Activated naive CD4-positive, alpha-beta T cell treated with anti-CD3 and anti-CD28 coated beads, Interleukin-2, amount 50 U/mL, for 72 hours (primary cell): ENCODE data around the gene NEBL. TPM values are rescaled to one million over a fixed set of nuclear protein-coding genes. Genes with fewer than 3 reads are reported as not detected.

Experiments used
- ATAC-seq, 2 donors: fragments of 150-1000 bp; cut with Tn5 transposase; 2 replicates each; pipeline ENCODE4 v1.10.0; 2021; ENCODE audit warnings: mild to moderate bottlenecking in 2 of 2, moderate library complexity in 2 of 2
- DNase-seq, 2 donors: peaks; one replicate each; pipeline ENCODE4 v3.0.0; 2021 to 2022; ENCODE audit warnings: low spot score in 2 of 2
- H3K27ac Mint-ChIP-seq, 2 donors: one replicate each; pipeline ENCODE4 v1.8.0; 2022; ENCODE audit warnings: mild to moderate bottlenecking in 2 of 2, mixed read lengths in 2 of 2
- H3K36me3 Mint-ChIP-seq, 2 donors: one replicate each; pipeline ENCODE4 v1.8.0; 2022; ENCODE audit warnings: mixed read lengths in 2 of 2
- H3K9me3 Mint-ChIP-seq, 2 donors: one replicate each; pipeline ENCODE4 v1.8.0; 2022; ENCODE audit warnings: mixed read lengths in 2 of 2
- total RNA-seq, 2 donors: library from RNA; stranded (reverse); gene quantifications; one replicate each; pipeline ENCODE4 v1.2.3, GENCODE V29; 2022

NEBL gene
- total RNA-seq, 2 donors from 2014 or later: 0.02 to 3.0 TPM

DNA sequence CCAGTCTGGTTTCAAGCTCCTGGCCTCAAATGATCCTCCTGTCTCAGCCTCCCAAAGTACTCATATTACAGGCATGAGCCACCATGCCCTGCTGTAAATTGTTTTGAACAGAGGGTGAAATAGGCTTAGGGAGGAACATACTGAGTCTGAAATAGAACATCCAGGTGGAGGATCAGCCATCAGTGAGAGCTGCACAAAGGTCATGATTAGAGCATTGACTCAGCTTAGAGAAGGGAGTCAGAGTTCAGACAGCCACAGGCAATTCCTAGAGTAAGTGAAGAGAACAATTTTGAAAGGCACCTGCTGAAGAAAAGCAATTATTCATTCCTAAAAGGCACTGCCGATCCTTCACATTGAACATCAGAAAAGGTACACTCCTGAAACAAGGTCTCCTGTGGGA is 15.9 kb upstream of the NEBL start:
- DNase-seq: no peak
- H3K36me3 Mint-ChIP-seq: no peaks in the 10 kb centered on the region
- H3K9me3 Mint-ChIP-seq: no peaks in the 10 kb centered on the region
- ATAC-seq: no peak
- no peak overlapping the region for H3K27ac Mint-ChIP-seq

DNA sequence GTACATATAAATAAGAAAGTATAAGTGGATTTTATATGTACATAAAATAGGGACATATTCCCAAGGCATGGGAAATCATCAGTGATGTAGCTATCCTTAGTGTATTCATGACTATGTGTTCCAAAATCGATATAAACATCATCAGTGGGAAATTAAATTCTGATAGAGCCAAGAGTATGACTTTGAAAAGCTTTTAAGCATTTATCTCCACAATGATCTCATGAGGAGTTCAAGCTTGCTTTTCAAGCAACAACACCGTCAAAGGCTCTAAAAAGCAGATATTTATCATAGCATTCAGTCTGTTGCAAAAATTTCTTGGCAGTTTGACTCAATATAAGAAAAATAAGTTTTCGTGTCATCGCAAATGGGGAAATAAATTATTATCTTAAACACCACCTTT is 14.5 kb upstream of the NEBL start:
- H3K9me3 Mint-ChIP-seq: no peaks in the 10 kb centered on the region
- H3K36me3 Mint-ChIP-seq: no peaks in the 10 kb centered on the region
- ATAC-seq (no peak), DNase-seq (no peak)
- H3K27ac Mint-ChIP-seq: no peak overlapping the region

DNA sequence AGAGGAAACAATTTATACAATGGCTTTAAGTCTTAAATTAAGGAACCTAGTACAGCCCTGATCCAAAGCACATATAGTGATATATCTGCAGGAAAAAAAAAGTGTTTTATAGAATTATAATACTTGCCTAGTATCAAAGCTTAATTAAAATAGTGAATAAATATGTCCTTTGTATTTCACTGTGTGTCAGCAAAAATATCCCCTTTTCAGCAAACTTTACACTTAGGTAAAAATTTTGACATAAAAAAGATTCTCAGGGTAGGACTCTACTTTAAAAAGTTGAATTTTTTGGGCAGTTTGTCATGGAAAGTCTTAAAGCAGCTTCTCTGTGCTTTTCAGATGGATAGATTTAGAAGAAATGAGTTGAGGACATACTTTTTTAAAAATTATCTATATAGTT is 12.7 kb upstream of the NEBL start:
- Mint-ChIP-seq H3K27ac (no peak overlapping the region), H3K9me3 (peaks cover 0 to 4% of the 10 kb centered on the region in 2 donors), H3K36me3 (no peaks in the 10 kb centered on the region)
- DNase-seq: no peak
- no peak for ATAC-seq

DNA sequence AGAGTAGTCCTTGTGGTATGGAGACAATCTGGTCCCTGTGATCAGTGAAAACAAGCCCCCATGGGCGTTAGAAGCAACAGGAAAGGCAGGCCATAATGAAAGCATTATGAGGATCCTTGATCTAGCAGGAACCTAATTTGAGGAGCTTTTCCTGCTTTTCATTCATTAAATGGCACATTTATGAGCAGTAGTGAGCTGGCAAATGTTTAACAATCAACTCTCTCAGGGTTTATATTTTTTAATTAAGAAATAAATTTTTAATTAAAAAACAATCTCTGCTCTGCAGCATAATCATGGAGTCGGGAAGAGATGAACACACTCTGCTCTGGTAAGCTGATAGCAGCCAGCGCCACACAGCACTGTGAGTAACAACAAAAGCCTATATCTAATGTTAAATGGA is 11.3 kb upstream of the NEBL start:
- Mint-ChIP-seq H3K36me3 (no peaks in the 10 kb centered on the region), H3K9me3 (peaks cover 0 to 7% of the 10 kb centered on the region in 2 donors), H3K27ac (no peak overlapping the region)
- no peak for ATAC-seq
- no peak for DNase-seq

DNA sequence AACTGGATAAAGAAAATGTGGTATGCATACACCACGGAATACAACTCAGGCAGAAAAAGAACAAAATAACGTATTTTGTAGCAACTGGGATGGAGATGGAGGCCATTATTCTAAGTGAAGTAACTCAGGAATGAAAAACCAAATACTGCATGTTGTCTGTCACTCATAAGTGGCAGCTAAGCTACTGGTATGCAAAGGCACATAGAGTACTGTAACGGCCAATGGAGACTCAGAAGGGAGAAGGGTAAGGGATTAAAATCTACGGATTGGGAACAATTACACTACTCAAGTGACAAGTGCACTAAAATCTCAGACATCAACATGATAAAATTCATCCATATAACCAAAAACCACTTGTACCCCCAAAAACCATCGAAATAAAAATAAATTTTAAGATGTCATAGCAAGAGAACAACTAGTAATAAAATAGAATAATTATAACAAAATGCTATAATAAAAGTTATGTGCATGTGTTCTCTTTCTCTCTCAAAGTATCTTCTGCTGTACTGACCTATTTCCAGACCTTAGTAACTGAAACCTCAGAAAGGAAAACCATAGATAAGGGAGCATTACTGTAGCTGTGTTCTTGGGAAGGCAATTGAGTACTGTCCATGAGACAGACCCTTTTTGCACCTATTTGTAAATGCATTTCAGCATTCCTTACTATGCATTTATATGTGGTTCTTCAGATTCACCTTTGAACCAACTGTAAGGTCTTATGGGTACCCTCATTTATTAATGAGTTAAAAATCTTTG is 6.7 kb upstream of the NEBL start:
- no peak for ATAC-seq

DNA sequence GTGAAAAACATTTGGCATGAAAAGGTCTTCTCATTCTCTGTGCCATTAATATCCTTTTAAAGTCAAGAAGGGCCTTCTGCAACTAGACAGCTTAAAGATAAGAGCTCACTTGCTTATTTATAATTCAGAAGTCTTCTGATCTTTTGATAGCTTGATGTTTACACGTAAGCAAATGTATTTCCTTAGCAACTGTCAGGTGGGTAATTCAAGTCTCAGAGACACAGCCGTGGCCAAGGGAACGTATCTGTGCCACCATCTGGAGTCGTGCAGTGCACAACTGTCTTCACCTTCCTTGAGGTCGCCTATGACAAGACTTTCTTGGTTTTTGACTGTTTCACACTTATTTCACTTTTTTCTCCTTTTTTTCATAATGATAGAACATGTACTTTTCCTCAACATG is 4.0 kb upstream of the NEBL start:
- peaks cover 0 to 13% of the 10 kb centered on the region in 2 donors for H3K9me3 Mint-ChIP-seq
- DNase-seq (no peak), ATAC-seq (no peak)
- no peaks in the 10 kb centered on the region for H3K36me3 Mint-ChIP-seq
- no peak overlapping the region for H3K27ac Mint-ChIP-seq

More for the DNA sequence above, 6.7 kb upstream of the NEBL start:
- DNase-seq: no peak
- H3K9me3 Mint-ChIP-seq: peaks cover 0 to 9% of the 10 kb centered on the region in 2 donors
- H3K36me3 Mint-ChIP-seq: no peaks in the 10 kb centered on the region
- no peak overlapping the region for H3K27ac Mint-ChIP-seq

DNA sequence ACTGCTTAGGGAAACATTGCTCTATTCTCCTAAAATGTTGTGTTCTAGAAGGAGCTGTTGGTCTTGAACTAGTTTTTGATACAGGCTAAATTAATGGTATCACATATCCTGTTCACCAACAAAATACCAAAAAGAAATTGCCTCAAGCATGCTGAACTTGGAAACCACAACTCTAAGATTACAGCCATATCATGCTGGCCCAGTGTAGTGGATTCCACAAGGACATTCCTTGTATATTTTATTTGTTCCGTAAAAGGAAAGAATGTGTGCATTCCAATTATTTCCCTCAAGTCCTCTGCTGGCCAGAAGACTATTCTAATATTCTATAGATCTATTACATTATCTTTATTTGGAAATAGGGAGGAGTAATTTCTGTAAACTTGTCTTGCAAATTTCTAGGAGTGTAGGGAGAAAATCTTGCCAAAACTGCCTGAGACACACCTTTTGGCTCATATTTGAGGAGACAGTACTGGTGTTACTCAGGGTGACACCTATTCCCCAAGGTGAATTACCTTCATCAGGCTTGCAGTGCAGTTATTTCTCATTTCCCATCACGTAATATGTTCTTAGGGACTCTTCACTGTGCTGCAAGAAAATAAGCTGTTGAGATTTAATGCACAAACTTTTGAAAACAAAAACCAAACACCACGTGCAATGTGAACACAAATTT is 1.9 kb upstream of the NEBL start:
- Mint-ChIP-seq H3K9me3 (peaks cover 0 to 9% of the 10 kb centered on the region in 2 donors), H3K36me3 (no peaks in the 10 kb centered on the region), H3K27ac (no peak overlapping the region)
- ATAC-seq: no peak
- no peak for DNase-seq

DNA sequence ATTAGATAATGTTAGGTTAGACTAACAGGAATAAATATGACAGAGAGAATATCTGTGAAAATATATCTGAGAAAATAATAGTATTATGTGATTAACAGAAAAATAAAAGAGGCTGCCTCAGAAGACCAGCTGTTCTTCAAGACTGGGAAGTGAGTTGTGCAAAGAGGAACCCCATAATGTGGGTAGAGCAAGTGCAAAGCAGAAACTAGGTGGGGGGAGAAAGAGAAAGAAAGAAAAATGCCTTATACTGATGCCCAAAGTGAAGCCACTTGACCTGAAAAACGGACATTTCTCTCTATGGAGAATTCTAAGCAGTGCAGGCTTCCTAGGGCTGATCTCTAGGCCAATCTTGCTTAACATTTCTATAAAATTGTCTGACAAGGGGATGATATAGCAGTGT is 3.8 kb downstream of the NEBL start:
- no peak for DNase-seq
- no peak overlapping the region for H3K27ac Mint-ChIP-seq
- no peaks in the 10 kb centered on the region for H3K9me3 Mint-ChIP-seq
- no peaks in the 10 kb centered on the region for H3K36me3 Mint-ChIP-seq
- ATAC-seq: no peak

DNA sequence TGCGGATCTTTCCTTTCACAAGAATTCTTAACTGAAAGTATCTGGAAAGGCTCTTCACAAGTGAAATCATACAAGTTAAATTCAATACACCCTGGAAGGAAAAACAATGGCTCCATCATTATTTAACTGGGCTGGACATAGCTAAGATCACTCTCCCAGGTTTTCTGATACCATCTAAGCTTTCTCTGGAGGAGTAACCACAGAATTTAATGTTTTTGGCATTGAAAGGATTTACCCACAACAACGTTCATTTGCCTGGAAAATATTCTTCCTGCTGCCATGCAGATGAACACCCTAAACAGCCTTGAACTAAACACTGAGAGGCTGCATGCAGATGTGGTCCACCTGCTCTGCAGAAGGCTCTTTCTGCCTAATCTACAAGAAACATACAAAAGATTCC is 4.3 kb downstream of the NEBL start:
- DNase-seq (no peak), ATAC-seq (no peak)
- no peak overlapping the region for H3K27ac Mint-ChIP-seq
- no peaks in the 10 kb centered on the region for H3K36me3 Mint-ChIP-seq
- no peaks in the 10 kb centered on the region for H3K9me3 Mint-ChIP-seq

DNA sequence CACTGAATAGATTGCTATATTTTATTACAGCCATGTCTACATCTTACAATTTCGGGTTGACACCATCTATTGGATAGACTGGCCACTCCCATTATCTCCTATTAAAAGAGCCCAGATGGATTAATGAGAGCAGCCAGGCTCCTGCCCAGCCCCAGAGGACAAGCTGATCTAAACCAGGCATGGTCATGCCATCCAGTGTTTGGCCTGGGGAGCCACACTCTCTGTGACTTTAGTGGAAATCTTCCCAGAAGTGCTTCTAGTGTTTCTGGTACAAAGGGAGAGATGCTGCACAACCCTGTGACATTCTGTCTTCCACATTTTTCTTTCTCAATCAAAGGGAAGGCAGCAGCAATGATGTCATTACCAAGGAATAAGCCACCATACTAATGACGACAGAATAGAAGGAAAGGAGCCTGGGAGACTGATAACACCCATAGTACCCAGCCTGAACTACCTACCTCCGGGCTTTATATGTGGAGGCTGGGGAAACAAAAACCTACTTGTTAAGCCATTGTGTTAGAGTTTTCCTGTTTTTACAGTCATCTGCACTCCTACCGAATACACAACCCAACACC is 5.0 kb downstream of the NEBL start:
- ATAC-seq (no peak), DNase-seq (no peak)
- Mint-ChIP-seq H3K36me3 (no peaks in the 10 kb centered on the region), H3K9me3 (no peaks in the 10 kb centered on the region), H3K27ac (no peak overlapping the region)

DNA sequence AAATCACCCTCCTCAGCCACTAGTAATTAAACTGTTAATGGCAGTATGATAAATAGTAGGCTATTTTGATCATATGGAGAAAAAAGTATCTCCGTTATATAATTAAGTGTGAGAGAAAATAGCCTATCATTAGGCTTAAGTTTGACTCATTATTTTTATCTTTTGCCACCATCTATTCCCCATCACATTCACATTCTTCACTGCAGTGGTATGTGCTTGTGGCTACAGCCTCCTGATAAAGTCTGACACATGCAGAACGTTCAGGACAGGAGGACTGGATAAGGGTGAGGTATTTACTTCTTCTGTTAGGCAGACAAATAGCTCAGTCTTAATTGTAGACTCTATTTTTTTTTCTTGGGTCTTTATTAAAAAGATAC is 5.8 kb downstream of the NEBL start:
- no peaks in the 10 kb centered on the region for H3K9me3 Mint-ChIP-seq
- H3K27ac Mint-ChIP-seq: no peak overlapping the region
- no peaks in the 10 kb centered on the region for H3K36me3 Mint-ChIP-seq
- no peak for ATAC-seq
- no peak for DNase-seq

DNA sequence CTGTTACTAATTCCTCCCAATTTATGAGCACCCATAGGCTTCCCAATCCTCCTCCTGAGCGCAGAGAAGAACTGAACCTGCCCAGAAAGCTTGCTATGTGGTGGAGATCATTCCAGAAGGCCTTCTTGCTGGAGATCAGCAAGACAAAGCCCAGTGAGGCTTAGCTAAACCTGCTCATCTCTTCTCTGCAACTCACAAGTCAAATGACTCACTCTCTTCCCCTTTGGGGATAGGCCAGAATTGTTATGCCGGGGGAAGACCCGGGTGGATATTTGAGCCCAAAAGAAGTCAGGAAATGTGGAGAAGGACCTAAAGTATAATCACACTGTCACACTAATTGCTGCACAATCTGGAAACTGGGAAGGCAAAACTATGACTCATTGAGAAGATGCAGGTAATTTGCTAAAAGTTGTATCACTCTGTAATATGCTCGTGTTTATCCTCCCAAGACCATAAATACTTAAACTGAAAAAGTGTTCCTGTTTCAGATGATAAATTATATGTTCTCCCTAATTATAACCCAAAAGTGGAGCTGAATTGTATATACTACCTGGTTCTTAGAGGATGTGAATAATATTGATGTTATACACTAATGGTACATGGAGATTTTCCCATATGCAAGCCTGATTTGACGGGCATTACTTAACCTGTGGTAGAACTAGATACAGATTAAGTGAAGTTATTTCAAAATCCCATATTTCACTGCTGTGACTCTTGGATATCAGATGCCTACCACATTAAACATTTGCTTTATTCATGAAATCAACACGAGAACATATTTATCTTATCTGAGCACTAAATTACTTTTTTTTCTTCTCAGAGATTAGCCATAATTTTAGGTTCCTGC is 6.4 kb downstream of the NEBL start:
- H3K36me3 Mint-ChIP-seq: no peaks in the 10 kb centered on the region

DNA sequence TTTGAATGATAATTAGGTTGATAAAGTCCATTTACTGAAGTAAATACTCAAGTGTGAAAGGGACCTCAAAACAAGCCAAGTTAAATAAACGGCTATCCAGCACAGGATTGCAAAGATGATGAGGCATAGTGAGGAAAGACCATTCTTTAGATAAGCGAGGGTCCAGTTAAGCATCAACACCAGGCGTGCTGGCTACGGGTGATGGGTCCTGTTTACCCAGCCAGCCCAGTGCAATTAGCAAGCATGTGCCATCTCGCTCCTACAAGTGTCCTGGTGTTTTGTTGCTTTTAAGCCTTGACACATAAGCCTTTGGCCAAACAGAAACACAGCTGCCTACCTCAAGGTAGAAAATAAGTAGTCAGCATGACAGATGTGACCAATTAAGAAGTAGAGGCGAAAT is 7.1 kb downstream of the NEBL start:
- no peak overlapping the region for H3K27ac Mint-ChIP-seq
- no peak for ATAC-seq

More for the DNA sequence above, 6.4 kb downstream of the NEBL start:
- no peaks in the 10 kb centered on the region for H3K9me3 Mint-ChIP-seq
- no peak overlapping the region for H3K27ac Mint-ChIP-seq
- ATAC-seq (no peak), DNase-seq (no peak)

DNA sequence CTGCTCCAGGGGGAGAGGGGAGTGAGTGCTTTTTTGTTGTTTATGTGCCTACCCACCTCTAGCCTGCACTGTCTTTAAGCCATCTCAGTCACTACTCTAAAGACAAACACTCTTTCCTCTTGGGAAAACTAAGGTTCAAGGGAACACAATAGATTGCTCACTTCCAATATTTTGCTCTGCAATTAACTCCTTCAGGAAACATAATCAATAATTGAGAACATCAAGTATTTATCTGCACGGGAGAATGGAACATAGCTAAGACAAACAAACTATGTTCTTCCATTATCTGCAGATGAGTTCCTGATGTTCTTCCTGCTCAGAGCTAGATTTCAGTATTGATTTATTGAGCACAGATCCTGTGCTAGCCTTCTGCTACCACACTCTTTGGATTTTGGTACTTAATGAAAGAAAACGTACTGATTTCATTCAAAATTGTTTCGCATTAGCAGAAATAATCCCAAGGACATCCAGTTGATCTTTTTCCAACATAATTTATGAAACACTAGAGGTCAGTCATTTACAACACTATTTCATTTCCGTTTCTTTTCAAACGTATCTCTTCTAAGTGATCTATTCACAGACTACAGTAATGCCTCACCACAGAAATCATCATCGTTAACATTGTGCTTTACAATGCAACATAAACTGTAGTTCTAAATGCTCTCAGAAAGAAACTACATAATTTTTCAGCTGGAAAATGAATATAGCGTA is 8.3 kb downstream of the NEBL start:
- ATAC-seq: no peak
- no peak for DNase-seq
- Mint-ChIP-seq H3K27ac (no peak overlapping the region), H3K9me3 (no peaks in the 10 kb centered on the region), H3K36me3 (no peaks in the 10 kb centered on the region)

More for the DNA sequence above, 7.1 kb downstream of the NEBL start:
- Mint-ChIP-seq H3K9me3 (no peaks in the 10 kb centered on the region), H3K36me3 (no peaks in the 10 kb centered on the region)
- DNase-seq: no peak

DNA sequence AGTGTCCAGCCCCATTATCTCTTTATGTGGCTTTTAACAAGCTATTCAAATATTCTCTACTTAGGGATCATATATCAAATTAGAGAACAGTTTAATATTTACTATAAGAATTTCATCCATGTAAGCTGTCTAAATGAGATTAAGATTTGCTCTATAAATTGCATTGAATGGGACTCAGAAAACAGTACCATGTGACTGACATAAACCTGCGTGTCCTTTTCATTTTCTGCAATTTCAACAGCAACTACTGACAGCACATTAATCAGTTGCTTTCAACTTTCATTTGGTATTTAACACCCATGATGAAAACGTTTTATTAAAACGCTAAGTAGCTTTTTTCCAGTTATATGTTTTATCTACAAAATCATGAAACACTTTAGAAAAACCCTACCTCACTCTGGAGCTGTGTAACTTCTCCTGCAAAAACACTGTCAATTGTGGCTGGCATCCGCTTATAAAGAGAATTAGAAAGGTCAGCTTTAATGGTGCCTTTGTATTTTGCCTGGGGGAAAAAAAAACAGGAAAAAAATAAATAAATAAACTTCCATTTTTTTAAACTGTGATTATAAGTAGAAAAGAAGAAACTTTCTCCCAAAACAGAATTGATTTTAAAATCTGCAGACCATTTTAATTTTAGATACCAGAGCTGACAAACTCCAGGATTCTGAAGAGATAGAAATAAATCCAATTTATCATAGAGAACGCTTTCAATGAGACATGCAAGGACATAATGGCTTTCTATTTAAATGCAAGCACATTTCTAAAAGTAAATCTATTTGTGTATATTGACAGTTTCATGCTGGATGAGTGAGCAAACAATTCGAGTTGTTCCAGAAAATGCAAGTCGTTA is 9.2 kb downstream of the NEBL start:
- ATAC-seq: no peak
- Mint-ChIP-seq H3K36me3 (no peaks in the 10 kb centered on the region), H3K9me3 (no peaks in the 10 kb centered on the region), H3K27ac (no peak overlapping the region)
- DNase-seq: no peak

DNA sequence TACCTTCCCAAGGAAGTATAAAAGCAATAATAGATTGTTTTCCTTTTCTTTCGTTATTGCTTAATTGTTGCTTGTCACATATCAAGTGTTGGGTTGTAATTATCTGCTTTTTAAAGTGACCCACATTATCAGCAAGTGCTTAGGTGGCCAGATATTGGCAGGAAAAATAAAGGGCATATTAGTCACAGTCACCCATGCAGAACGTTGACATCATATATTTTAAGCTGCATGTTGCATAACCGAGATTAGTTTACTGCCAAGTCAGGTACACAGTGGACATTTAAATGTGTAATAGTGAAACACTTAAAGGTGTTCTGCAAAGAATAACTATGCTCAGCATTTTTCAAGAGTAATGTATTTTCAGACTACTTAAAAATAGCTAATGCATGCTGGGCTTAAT is 11.4 kb downstream of the NEBL start:
- Mint-ChIP-seq H3K36me3 (no peaks in the 10 kb centered on the region), H3K9me3 (peaks cover 0 to 4% of the 10 kb centered on the region in 2 donors), H3K27ac (no peak overlapping the region)
- ATAC-seq (no peak), DNase-seq (no peak)
